HG02852 (cell line): ENCODE data around the gene RUSC1.
A peak's percentile ranks its signal among the peaks of the same experiment; 100 is the strongest.
"Not testable (repeated sequence)": the region's sequence is repeated elsewhere in the genome, so short reads cannot be mapped to it uniquely, and the experiment has no call there.

Source experiments
- ATAC-seq: cut with Tn5 transposase; IDR thresholded peaks from one replicate; pipeline ENCODE4 v1.9.1; 2021; ENCODE audit warnings: mild to moderate bottlenecking, moderate library complexity; ENCODE audit not compliant: unreplicated experiment

The RUSC1 gene

GRCh38 chr1:155320661-155321617 lies at the start of gene RUSC1:
Gene RUSC1, plus strand, starts transcription at chr1:155320894. Its CDS starts 880 bp downstream, at chr1:155321774.
- no peak for ATAC-seq

- ATAC-seq: peak; percentile 30
These were observed 48.0 kb upstream of the RUSC1 start for GRCh38 chr1:155272466-155273342.

GRCh38 chr1:155273343-155274245 lies 47.1 kb upstream of the RUSC1 start, which contains the start of gene CLK2:
Gene CLK2, minus strand, starts transcription at chr1:155273504. Its CDS starts 2,527 bp downstream, at chr1:155270977.
- ATAC-seq: peak; percentile 79

DNA sequence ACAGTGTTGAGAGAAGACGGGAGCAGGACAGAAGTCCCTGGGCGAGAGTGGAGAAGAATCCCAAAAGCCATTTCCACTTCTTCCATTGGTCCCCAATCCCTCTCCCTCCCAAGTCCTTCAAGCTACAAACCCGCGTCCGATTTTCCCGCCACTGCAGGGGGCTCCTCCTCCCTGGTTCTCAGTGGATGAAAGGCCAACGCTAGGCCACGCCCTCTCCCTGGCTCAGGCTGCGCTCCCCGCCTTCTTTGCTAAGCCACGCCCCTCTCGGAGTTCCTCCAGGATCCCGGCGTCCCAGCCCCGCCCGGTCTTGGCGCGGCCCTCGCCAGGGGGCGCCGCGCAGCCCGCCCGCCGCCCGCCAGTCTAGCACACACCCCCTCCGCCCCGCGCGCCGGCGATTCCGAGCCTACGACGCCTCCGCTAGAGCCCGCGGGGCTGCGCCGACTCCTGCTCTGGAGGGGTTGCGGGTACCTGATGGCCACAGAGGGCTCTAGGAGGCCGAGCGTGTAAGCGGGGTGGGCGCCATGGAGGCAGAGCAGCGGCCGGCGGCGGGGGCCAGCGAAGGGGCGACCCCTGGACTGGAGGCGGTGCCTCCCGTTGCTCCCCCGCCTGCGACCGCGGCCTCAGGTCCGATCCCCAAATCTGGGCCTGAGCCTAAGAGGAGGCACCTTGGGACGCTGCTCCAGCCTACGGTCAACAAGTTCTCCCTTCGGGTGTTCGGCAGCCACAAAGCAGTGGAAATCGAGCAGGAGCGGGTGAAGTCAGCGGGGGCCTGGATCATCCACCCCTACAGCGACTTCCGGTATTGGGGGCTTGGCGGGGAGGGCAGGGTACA lies 43.4 kb upstream of the RUSC1 start, which contains the start of gene HCN3:
TSS of gene HCN3 (plus strand) at position 394 of the 832 bp plus-strand sequence. CDS start at position 522, 128 bp downstream.
- peak; percentile 73 for ATAC-seq

GRCh38 chr1:155277902-155278688 lies 42.6 kb upstream of the RUSC1 start:
- ATAC-seq: no peak

DNA sequence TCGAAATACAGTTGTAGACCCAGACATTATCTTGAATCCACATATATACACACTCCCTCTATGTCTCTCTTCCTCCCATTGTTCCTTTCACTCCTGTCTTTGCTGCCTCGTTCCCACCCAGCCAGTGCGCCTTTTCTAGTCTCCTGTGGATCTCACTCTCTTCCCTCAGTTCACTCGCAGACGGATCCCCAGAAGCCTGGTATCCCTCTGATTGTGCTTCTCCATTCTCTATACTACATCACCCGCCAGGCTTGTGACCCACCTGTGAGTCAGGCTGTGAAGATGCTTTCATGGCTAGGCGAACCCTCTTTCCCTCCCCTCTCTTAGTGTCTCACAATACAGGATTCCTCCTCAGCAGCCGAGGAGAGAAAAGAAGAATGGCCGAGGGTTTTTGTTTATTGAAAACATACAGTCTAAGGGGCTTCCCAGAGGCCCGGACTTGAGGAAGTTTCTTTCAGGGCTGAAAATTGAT lies 42.0 kb upstream of the RUSC1 start:
- no peak for ATAC-seq

DNA sequence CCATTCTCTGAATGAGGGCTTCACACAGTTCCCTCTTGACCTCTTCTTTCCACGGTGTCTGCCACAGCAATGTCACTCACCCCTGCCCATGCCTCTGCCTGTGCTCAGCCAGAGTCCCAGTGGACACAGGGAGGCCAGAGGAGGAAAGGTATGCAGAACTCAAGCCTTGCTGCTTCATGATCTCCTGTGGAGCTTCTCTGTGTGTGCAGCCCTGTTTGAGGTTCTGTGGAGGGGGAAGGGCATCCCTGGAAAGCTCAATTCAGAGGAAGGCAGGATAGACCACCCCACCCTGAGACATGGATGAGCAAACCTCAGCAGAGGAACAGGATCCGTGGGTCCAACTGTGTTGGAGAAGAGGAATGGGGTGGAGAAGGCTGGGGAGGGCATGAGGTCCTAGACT lies 41.4 kb upstream of the RUSC1 start:
- ATAC-seq: no peak

DNA sequence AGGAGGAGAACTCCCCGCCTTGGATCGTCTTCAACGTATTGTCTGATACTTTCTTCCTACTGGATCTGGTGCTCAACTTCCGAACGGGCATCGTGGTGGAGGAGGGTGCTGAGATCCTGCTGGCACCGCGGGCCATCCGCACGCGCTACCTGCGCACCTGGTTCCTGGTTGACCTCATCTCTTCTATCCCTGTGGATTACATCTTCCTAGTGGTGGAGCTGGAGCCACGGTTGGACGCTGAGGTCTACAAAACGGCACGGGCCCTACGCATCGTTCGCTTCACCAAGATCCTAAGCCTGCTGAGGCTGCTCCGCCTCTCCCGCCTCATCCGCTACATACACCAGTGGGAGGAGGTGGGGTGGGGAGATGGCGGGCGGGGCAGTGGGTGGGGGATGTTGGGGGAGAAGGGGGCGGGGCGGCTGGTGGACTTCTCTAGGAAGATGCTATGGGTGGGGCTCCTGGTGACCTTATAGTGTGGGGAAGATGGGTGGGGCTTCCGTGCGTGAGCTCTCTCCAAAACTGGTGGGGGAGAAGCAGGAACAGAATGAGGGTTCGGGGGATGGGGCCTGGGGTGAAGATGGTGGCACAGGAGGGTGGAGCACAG lies 38.1 kb upstream of the RUSC1 start:
- ATAC-seq: no peak

DNA sequence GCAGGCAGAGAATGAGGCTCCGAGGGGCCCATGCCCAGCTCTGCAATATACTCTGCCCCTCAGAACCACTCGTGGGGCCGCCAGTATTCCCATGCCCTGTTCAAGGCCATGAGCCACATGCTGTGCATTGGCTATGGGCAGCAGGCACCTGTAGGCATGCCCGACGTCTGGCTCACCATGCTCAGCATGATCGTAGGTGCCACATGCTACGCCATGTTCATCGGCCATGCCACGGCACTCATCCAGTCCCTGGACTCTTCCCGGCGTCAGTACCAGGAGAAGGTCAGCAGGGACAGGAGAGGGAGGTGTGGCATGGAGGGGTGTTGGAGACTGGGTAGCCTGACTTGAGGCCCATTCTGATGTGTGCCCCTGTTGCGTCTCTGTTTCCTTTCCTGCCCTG lies 36.2 kb upstream of the RUSC1 start:
- no peak for ATAC-seq

DNA sequence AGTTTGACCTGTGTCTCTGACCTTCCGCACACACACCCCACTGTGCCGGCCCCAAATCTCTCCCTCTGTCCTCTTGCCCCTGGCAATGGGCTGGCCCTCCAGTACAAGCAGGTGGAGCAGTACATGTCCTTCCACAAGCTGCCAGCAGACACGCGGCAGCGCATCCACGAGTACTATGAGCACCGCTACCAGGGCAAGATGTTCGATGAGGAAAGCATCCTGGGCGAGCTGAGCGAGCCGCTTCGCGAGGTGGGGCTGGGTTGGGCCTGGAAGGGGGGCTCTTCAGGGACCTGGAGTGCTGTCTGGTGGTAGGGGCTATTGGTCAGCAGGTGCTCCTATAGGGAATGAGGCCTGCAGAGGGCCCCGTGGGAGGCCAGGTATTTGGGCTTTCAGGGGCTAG lies 35.6 kb upstream of the RUSC1 start:
- ATAC-seq: no peak

GRCh38 chr1:155285631-155286044 lies 35.1 kb upstream of the RUSC1 start:
- ATAC-seq: no peak

DNA sequence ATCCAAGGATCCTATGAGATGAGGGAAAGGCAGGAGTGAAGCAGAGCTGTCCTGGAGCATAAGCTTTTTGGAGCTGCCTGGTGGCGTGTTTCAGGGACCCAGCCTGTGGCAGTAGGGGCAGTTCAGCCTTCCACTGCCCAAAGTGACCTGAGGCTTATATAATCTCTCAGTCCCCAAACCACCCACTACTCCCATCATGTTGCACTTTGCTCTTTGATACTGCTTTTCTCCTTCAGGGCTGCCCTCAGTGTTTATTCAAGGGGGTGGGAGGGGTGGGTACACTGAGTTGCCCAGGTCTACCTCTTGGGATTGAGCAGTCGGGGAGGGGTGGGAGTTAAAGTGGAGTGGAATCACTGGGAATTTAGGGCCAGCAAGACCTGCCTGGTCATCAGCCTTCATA lies 34.1 kb upstream of the RUSC1 start:
- ATAC-seq: no peak

GRCh38 chr1:155287987-155288543 lies 32.6 kb upstream of the RUSC1 start:
- no peak for ATAC-seq

- ATAC-seq: not testable (repeated sequence)
These were observed 29.7 kb upstream of the RUSC1 start for GRCh38 chr1:155291006-155291405.

- no peak for ATAC-seq
These were observed 27.5 kb upstream of the RUSC1 start for GRCh38 chr1:155293086-155293749.

DNA sequence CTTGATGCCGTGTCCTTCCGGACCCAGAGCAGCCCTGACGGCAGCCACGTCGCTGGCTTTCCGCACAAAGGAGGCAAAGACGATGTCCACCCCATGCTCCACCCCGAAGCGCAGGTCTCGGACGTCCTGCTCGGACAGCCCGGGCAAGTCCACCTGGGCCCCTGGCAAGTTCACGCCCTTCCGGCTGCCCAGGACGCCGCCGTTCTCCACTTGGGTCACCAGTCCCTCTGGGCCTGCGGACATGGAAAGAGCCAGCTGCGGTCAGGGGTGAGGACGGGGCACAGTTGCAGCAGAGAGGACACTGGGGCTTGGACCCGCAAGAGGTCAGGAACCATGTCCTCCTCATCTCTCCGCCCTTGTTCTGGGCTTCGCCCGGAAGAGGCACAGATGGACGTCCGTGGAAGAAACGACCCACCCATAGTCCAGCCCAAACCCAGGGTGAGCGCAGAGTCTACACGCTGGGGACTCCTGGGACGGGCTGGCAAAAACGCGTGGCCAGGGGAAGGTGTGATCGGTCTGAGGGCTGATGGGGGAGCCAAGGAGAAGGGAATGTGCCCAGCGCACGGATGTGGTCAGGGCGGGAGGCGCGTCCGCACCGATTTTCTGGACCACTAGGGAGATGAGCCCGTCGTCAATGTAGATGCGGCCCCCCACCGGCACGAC lies 26.0 kb upstream of the RUSC1 start:
- no peak for ATAC-seq
